NCI-H510A treated with DMSO at 0.1 percent for 48 hours (cell line): ENCODE data around the gene SIK3.

ENCODE experiments used
- DNase-seq: peaks from one replicate; lab custom pipeline; 2025; lab: John Stamatoyannopoulos, UW

The SIK3 gene

GRCh38 chr11:116970485-116971292 lies 127.5 kb downstream of the SIK3 start:
- DNase-seq: no peak

GRCh38 chr11:116969694-116970093 lies 128.5 kb downstream of the SIK3 start:
- no peak for DNase-seq

- no peak for DNase-seq
These were observed 134.0 kb downstream of the SIK3 start for GRCh38 chr11:116964269-116964668.

- DNase-seq: no peak
These were observed 134.4 kb downstream of the SIK3 start for GRCh38 chr11:116963813-116964212.

GRCh38 chr11:116962108-116962507 lies 136.1 kb downstream of the SIK3 start:
- no peak for DNase-seq

GRCh38 chr11:116960930-116961329 lies 137.3 kb downstream of the SIK3 start:
- no peak for DNase-seq

GRCh38 chr11:116958246-116958645 lies 140.0 kb downstream of the SIK3 start:
- DNase-seq: no peak

- no peak for DNase-seq
These were observed 142.3 kb downstream of the SIK3 start for GRCh38 chr11:116955949-116956348.

GRCh38 chr11:116955548-116955947 lies 142.7 kb downstream of the SIK3 start:
- DNase-seq: no peak

GRCh38 chr11:116953530-116954285 lies 144.5 kb downstream of the SIK3 start:
- DNase-seq: no peak

GRCh38 chr11:116951762-116952161 lies 146.5 kb downstream of the SIK3 start:
- DNase-seq: no peak

GRCh38 chr11:116950210-116950609 lies 148.0 kb downstream of the SIK3 start:
- no peak for DNase-seq

GRCh38 chr11:116948391-116948790 lies 149.8 kb downstream of the SIK3 start:
- DNase-seq: no peak

- no peak for DNase-seq
These were observed 151.8 kb downstream of the SIK3 start for GRCh38 chr11:116946414-116946813.

GRCh38 chr11:116939499-116939898 lies 158.7 kb downstream of the SIK3 start:
- no peak for DNase-seq

GRCh38 chr11:116938471-116939070 lies 159.7 kb downstream of the SIK3 start:
- no peak for DNase-seq

GRCh38 chr11:116936754-116937446 lies 161.3 kb downstream of the SIK3 start:
- DNase-seq: no peak

- DNase-seq: no peak
These were observed 162.7 kb downstream of the SIK3 start for GRCh38 chr11:116935514-116935913.

- DNase-seq: no peak
These were observed 163.1 kb downstream of the SIK3 start for GRCh38 chr11:116935089-116935488.

- no peak for DNase-seq
These were observed 164.3 kb downstream of the SIK3 start for GRCh38 chr11:116933961-116934360.

- no peak for DNase-seq
These were observed 166.0 kb downstream of the SIK3 start for GRCh38 chr11:116932181-116932580.

- no peak for DNase-seq
These were observed 166.8 kb downstream of the SIK3 start for GRCh38 chr11:116931206-116931953.
